NCI-H345 treated with DMSO at 0.1 percent for 48 hours (cell line): ENCODE data around the gene RAD17.
"Not testable (repeated sequence)": the region's sequence is repeated elsewhere in the genome, so short reads cannot be mapped to it uniquely, and the experiment has no call there.

Experiments
- DNase-seq: peaks from one replicate; lab custom pipeline; 2025; ENCODE audit not compliant: unreplicated experiment; lab: John Stamatoyannopoulos, UW

RAD17 gene

DNA sequence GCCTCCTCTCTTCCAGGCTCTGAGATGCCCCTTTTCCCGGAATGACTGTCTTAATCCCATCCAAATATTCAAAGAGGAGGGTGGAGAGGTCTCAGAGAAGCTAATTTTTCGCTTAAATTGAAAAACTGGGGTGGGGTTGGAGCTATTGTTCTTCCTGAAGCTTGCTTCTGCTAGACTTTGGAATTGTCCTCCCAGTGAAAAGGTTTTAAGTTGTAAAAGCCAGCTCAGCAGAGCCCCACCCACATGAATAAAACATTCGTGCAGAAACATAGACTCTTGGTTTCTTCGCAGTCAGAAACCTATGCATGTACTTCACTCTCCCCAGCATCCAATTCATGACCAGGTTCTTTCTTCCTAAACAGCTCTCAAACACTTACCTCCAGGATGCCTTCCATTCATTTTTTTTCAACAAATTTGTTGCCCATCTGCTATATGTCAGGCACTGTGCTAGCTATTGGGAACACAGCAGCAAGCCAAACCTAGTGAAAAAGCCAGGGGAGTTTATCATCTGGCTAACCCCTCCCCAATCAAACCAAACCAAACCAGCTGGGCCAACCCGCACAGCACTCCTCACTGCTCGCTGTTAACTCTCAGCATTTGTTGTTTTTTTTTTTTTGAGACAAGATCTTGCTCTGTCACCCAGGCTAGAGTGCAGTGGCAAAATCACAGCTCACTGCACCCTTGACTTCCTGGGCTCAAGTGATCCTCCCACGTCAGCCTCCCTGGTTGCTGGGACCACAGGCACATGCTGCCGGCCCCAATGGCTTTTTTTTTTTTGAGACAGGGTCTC is 85.0 kb downstream of the RAD17 start:
- no peak for DNase-seq

DNA sequence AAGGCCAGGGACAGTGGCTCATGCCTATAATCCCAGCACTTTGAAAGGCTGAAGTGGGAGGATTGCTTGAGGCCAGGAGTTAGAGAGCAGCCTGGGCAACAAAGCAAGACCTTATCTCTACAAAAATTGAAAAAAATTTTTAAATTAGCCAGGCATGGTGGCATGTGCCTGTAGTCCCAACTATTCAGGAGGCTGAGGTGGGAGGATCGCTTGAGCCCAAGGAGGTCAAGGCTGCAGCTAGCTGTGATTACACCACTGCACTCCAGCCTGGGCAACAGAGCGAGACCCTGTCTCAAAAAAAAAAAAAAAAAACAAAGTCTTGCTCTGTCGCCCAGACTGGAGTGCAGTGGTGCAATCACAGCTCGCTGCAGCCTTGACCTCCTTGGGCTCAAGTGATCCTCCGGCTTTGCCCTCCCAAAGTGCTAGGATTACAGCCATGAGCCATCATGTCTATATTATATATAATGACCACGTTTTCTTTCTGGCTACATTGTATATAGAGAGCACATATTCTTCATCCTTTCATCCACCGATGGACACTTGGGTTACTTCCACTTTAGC is 85.9 kb downstream of the RAD17 start:
- DNase-seq = not testable (repeated sequence)

DNA sequence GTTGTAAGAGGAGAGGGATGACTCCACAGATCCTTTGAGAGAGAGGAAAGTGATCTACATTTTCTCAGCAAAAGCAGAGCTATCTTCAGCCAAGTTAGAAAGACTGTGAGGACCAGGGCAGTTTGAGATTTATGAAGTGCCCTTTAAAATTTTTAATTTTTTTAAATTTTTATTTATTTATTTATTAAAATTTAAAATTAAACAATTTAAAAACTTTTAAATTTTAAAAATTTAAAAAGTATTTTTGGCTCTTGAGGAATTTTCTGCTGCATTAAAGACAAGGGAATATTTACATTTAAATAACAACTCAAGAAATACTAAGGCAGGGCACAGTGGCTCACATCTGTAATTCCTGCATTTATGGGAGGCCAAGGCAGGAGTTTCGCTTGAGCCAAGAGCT is 92.6 kb downstream of the RAD17 start:
- no peak for DNase-seq
